ENCODE measurements around the gene HABP4.

Gene HABP4

GRCh38 chr9:96467784-96468183 lies 17.8 kb downstream of the HABP4 start:
- no peak for DNase-seq

- no peak for DNase-seq
Measured at GRCh38 chr9:96476013-96476412, 26.0 kb downstream of the HABP4 start.

GRCh38 chr9:96476591-96476990 lies 26.6 kb downstream of the HABP4 start:
- no peak for DNase-seq

- DNase-seq, result no peak
Measured at GRCh38 chr9:96478829-96479371, 28.9 kb downstream of the HABP4 start.

GRCh38 chr9:96480736-96481135 lies 30.8 kb downstream of the HABP4 start:
- no peak for DNase-seq

GRCh38 chr9:96482476-96482875 lies 32.5 kb downstream of the HABP4 start:
- no peak for DNase-seq

GRCh38 chr9:96483197-96483596 lies 33.2 kb downstream of the HABP4 start:
- no peak for DNase-seq

GRCh38 chr9:96483733-96484390 lies 33.9 kb downstream of the HABP4 start:
- DNase-seq, result no peak

GRCh38 chr9:96484521-96484931 lies 34.6 kb downstream of the HABP4 start:
- DNase-seq, result no peak

- no peak for DNase-seq
Measured at GRCh38 chr9:96485280-96485679, 35.3 kb downstream of the HABP4 start.

GRCh38 chr9:96486386-96487028 lies 36.5 kb downstream of the HABP4 start:
- DNase-seq, result no peak

- DNase-seq, result no peak
Measured at GRCh38 chr9:96487029-96487396, 37.0 kb downstream of the HABP4 start.

GRCh38 chr9:96487949-96488348 lies 38.0 kb downstream of the HABP4 start:
- DNase-seq, result no peak

- DNase-seq, result no peak
Measured at GRCh38 chr9:96489482-96489979, 39.6 kb downstream of the HABP4 start.

GRCh38 chr9:96490534-96491078 lies 40.6 kb downstream of the HABP4 start:
- DNase-seq, result peak; percentile 14

GRCh38 chr9:96491079-96491879 lies 41.3 kb downstream of the HABP4 start:
- DNase-seq, result peak; percentile 24

- no peak for DNase-seq
Measured at GRCh38 chr9:96491880-96492525, 42.0 kb downstream of the HABP4 start.

- no peak for DNase-seq
Measured at GRCh38 chr9:96492993-96493531, 43.1 kb downstream of the HABP4 start.

GRCh38 chr9:96493757-96494156 lies 43.8 kb downstream of the HABP4 start:
- DNase-seq, result no peak

- DNase-seq, result no peak
Measured at GRCh38 chr9:96494215-96494800, 44.3 kb downstream of the HABP4 start.

GRCh38 chr9:96495341-96495740 lies 45.4 kb downstream of the HABP4 start:
- DNase-seq, result no peak
